ENCODE results near the gene PLXNA2.

Gene PLXNA2

GRCh38 chr1:208202333-208202995, 41.7 kb downstream of the PLXNA2 start:
- no peak for DNase-seq

GRCh38 chr1:208201229-208201628, 43.0 kb downstream of the PLXNA2 start:
- no peak for DNase-seq

GRCh38 chr1:208200116-208200515, 44.1 kb downstream of the PLXNA2 start:
- no peak for DNase-seq

GRCh38 chr1:208198236-208198635, 45.9 kb downstream of the PLXNA2 start:
- no peak for DNase-seq

GRCh38 chr1:208194944-208195343, 49.2 kb downstream of the PLXNA2 start:
- no peak for DNase-seq

- DNase-seq, result no peak
These were observed 51.2 kb downstream of the PLXNA2 start for GRCh38 chr1:208192995-208193394.

GRCh38 chr1:208190784-208191183, 53.4 kb downstream of the PLXNA2 start:
- no peak for DNase-seq

- no peak for DNase-seq
These were observed 54.5 kb downstream of the PLXNA2 start for GRCh38 chr1:208189716-208190115.

- DNase-seq, result no peak
These were observed 55.0 kb downstream of the PLXNA2 start for GRCh38 chr1:208189183-208189582.

- DNase-seq, result no peak
These were observed 55.6 kb downstream of the PLXNA2 start for GRCh38 chr1:208188607-208189006.

- no peak for DNase-seq
These were observed 56.6 kb downstream of the PLXNA2 start for GRCh38 chr1:208187499-208188041.

GRCh38 chr1:208185801-208186231, 58.4 kb downstream of the PLXNA2 start:
- DNase-seq, result no peak

GRCh38 chr1:208184966-208185654, 59.1 kb downstream of the PLXNA2 start:
- no peak for DNase-seq

- DNase-seq, result no peak
These were observed 59.9 kb downstream of the PLXNA2 start for GRCh38 chr1:208183977-208184911.

- DNase-seq, result no peak
These were observed 61.1 kb downstream of the PLXNA2 start for GRCh38 chr1:208182880-208183645.

- DNase-seq, result no peak
These were observed 62.8 kb downstream of the PLXNA2 start for GRCh38 chr1:208181364-208181763.

GRCh38 chr1:208180421-208180820, 63.8 kb downstream of the PLXNA2 start:
- DNase-seq, result no peak

- no peak for DNase-seq
These were observed 64.2 kb downstream of the PLXNA2 start for GRCh38 chr1:208179961-208180409.

- DNase-seq, result no peak
These were observed 64.8 kb downstream of the PLXNA2 start for GRCh38 chr1:208179263-208179816.

- no peak for DNase-seq
These were observed 66.1 kb downstream of the PLXNA2 start for GRCh38 chr1:208178091-208178529.

GRCh38 chr1:208177656-208178055, 66.5 kb downstream of the PLXNA2 start:
- no peak for DNase-seq

GRCh38 chr1:208176649-208177048, 67.5 kb downstream of the PLXNA2 start:
- no peak for DNase-seq
